ENCODE measurements around the gene ADAMTS10. TPM values are rescaled to one million over a fixed set of nuclear protein-coding genes. Genes with fewer than 3 reads are reported as not detected.

ADAMTS10 gene
- total and polyA plus RNA-seq, 10 of the 15 experiments (the other 5 are each of a cell fraction or from before 2014, with no cell fraction given): 0.01 to 2.5 (median 0.42) TPM; not detected in 3

- in situ Hi-C loops (cut with MboI): no loop called here
- CTCF ChIA-PET: interaction anchor here (1.4 to 2.2 kb wide), 4 partner anchors 12 to 289 kb away, joined by 6 to 15 read pairs (median 10); partner anchors contain the start of gene MYO1F
- no peak overlapping the region for H3K27ac ChIP-seq (ENCODE audit: control insufficient read depth, insufficient read depth)
- 33% methylated on average over 5 of the region's 5 CpGs for WGBS (ENCODE audit: insufficient coverage, insufficient replicate concordance, low lambda C conversion rate, missing lambda C conversion rate)
- H3K36me3 ChIP-seq (ENCODE audit: control insufficient read depth in 2 of 2, insufficient read depth in 2 of 2, low read length in 1 of 2): no peaks in the 10 kb centered on the region
- FAIRE-seq (no peak), DNase-seq (ENCODE audit: low read depth, low spot score) (no peak), ATAC-seq (no peak)
- H3K4me1 ChIP-seq (ENCODE audit: control insufficient read depth, insufficient read depth, low read length): no peaks in the 10 kb centered on the region
- no peak overlapping the region for H3K9ac ChIP-seq (ENCODE audit: control insufficient read depth, insufficient read depth, low read length)
- H2AFZ ChIP-seq (ENCODE audit: control insufficient read depth, low read depth, low read length): no peak overlapping the region
- POLR2A ChIA-PET: no interaction called here
- no TSS peak for BruUV-seq (replicated peaks)
- H3K9me3 ChIP-seq (replicated peaks; ENCODE audit: control insufficient read depth, insufficient read depth, low read length): no peaks in the 10 kb centered on the region; the same call in 2 of the 3 replicates
- no peaks in the 10 kb centered on the region for H4K20me1 ChIP-seq (ENCODE audit: control insufficient read depth, insufficient read depth)
- SMC1A ChIA-PET (ENCODE audit: uncharacterized antibody, unreplicated experiment): no interaction called here
- RAD21 ChIA-PET (ENCODE audit: unreplicated experiment): interaction anchor here (1.2 kb wide), 1 partner anchor 229 kb away, joined by 3 read pairs; the partner anchor contains the start of gene MARCHF2
- no peak overlapping the region for H3K4me2 ChIP-seq (ENCODE audit: control insufficient read depth, insufficient read depth)
- H3K27me3 ChIP-seq (replicated peaks in 1 of 2; ENCODE audit: control insufficient read depth in 2 of 2, insufficient read depth in 2 of 2, low read length in 1 of 2): no peaks in the 10 kb centered on the region
- intact Hi-C loops (cut with micrococcal nuclease; ENCODE audit: unreplicated experiment): no loop called here
- no peak overlapping the region for H3K4me3 ChIP-seq
- TF ChIP-seq ZNF622 (IDR thresholded peaks at IDR 0.05) (no peak), USF2 (IDR thresholded peaks at IDR 0.05; ENCODE audit: borderline replicate concordance, low read depth, low read length) (no peak)
- H3K79me2 ChIP-seq (ENCODE audit: control insufficient read depth, insufficient read depth, low read length): no peaks in the 10 kb centered on the region
Measured at GRCh38 chr19:8642561-8642960, 32.0 kb upstream of the ADAMTS10 start.

DNA sequence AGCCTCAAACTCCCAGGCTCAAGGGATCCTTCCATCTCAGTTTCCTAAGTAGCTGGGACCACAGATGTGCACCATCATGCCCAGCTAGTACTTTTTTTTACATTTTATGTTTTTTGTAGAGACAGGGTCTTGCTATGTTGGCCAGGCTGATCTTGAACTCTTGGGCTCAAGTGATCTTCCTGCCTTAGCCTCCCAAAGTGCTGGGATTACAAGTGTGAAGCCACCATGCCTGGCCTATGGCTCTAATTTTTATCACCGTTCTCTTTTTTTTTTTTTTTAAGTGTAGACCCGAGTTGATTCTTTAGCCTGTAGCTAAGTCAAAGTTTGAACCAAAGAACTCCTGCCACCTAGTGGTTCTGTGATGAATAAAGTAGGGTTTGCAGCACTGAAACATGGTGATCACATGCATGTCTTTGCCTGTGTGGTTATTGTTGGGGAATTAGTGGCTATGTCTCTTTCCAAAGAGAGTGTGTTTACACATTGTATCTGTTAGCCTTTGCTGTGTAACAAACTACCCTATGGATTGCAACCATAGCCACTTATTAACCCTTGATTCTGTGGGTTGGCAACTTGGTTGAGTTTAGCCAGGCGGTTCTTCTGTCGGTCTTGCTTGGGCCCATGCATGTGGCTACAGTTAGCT, 31.5 kb upstream of the ADAMTS10 start:
- ATAC-seq (no peak), DNase-seq (ENCODE audit: low read depth, low spot score) (no peak)
- intact Hi-C loops (cut with micrococcal nuclease; ENCODE audit: unreplicated experiment): no loop called here
- TF ChIP-seq, protein P1, sequence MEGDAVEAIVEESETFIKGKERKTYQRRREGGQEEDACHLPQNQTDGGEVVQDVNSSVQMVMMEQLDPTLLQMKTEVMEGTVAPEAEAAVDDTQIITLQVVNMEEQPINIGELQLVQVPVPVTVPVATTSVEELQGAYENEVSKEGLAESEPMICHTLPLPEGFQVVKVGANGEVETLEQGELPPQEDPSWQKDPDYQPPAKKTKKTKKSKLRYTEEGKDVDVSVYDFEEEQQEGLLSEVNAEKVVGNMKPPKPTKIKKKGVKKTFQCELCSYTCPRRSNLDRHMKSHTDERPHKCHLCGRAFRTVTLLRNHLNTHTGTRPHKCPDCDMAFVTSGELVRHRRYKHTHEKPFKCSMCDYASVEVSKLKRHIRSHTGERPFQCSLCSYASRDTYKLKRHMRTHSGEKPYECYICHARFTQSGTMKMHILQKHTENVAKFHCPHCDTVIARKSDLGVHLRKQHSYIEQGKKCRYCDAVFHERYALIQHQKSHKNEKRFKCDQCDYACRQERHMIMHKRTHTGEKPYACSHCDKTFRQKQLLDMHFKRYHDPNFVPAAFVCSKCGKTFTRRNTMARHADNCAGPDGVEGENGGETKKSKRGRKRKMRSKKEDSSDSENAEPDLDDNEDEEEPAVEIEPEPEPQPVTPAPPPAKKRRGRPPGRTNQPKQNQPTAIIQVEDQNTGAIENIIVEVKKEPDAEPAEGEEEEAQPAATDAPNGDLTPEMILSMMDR (IDR thresholded peaks at IDR 0.05 in 2 of 3, conservative IDR thresholded peaks at IDR 0.05 in 1 of 3; ENCODE audit: control insufficient read depth in 2 of 3, extremely low read depth in 1 of 3, insufficient read depth in 1 of 3, low read depth in 3 of 3, low read length in 3 of 3): peak; percentile 23 to 46 (median 40); a peak in 5 of 6 replicates
- TF ChIP-seq SMC3 (IDR thresholded peaks at IDR 0.05; ENCODE audit: borderline replicate concordance, low read length) (peak; percentile 30; the same call in 1 of the 2 replicates), ZNF384 (IDR thresholded peaks at IDR 0.05; ENCODE audit: borderline replicate concordance, low read depth, low read length) (0 out of 2 replicates have a peak, but pooled peaks have one; percentile 28), MYC (IDR thresholded peaks at IDR 0.05; ENCODE audit: insufficient read depth, insufficient read length, insufficient replicate concordance, low read length, severe bottlenecking) (no peak), RAD21 (IDR thresholded peaks at IDR 0.05; ENCODE audit: insufficient read depth, low read depth, low read length) (peak; percentile 48)

More for the DNA sequence above, 31.5 kb upstream of the ADAMTS10 start:
- H3K4me3 ChIP-seq: no peak overlapping the region
- no peaks in the 10 kb centered on the region; the same call in 2 of the 3 replicates for H3K9me3 ChIP-seq (replicated peaks; ENCODE audit: control insufficient read depth, insufficient read depth, low read length)
- H3K27ac ChIP-seq (ENCODE audit: control insufficient read depth, insufficient read depth): no peak overlapping the region
- no peak for FAIRE-seq
- H4K20me1 ChIP-seq (ENCODE audit: control insufficient read depth, insufficient read depth): no peaks in the 10 kb centered on the region
- no peak overlapping the region for H2AFZ ChIP-seq (ENCODE audit: control insufficient read depth, low read depth, low read length)
- no TSS peak for BruUV-seq (replicated peaks)
- 56% methylated on average over 4 of the region's 4 CpGs for WGBS (ENCODE audit: insufficient coverage, insufficient replicate concordance, low lambda C conversion rate, missing lambda C conversion rate)
- no peak overlapping the region for H3K4me2 ChIP-seq (ENCODE audit: control insufficient read depth, insufficient read depth)
- POLR2A ChIA-PET: interaction anchor here (0.6 kb wide), 1 partner anchor 667 kb away, joined by 8 read pairs; no protein-coding TSS in a partner anchor
- SMC1A ChIA-PET (ENCODE audit: uncharacterized antibody, unreplicated experiment): no interaction called here
- no peaks in the 10 kb centered on the region for H3K27me3 ChIP-seq (replicated peaks in 1 of 2; ENCODE audit: control insufficient read depth in 2 of 2, insufficient read depth in 2 of 2, low read length in 1 of 2)
- H3K79me2 ChIP-seq (ENCODE audit: control insufficient read depth, insufficient read depth, low read length): no peaks in the 10 kb centered on the region
- H3K36me3 ChIP-seq (ENCODE audit: control insufficient read depth in 2 of 2, insufficient read depth in 2 of 2, low read length in 1 of 2): no peaks in the 10 kb centered on the region
- no peak overlapping the region for H3K9ac ChIP-seq (ENCODE audit: control insufficient read depth, insufficient read depth, low read length)
- CTCF ChIA-PET: interaction anchor here (1.4 to 2.2 kb wide), 4 partner anchors 12 to 288 kb away, joined by 6 to 15 read pairs (median 10); partner anchors contain the start of gene MYO1F
- RAD21 ChIA-PET (ENCODE audit: unreplicated experiment): interaction anchor here (1.2 kb wide), 1 partner anchor 229 kb away, joined by 3 read pairs; the partner anchor contains the start of gene MARCHF2
- in situ Hi-C loops (cut with MboI): no loop called here
- no peaks in the 10 kb centered on the region for H3K4me1 ChIP-seq (ENCODE audit: control insufficient read depth, insufficient read depth, low read length)
